H9 (cell line): ENCODE data around the gene COX5A. TPM values are rescaled to one million over a fixed set of nuclear protein-coding genes. Genes with fewer than 3 reads are reported as not detected.
A peak's percentile ranks its signal among the peaks of the same experiment; 100 is the strongest.

ENCODE experiments used
- DNase-seq: peaks from one replicate; pipeline ENCODE4 v3.0.0-alpha.2; 2017
- H2AFZ ChIP-seq: one replicate; pipeline ENCODE4 v1.6.1; 2013; ENCODE audit warnings: mild to moderate bottlenecking, low read length, control low read depth, moderate library complexity
- H2AK5ac ChIP-seq: 2 replicates; pipeline ENCODE4 v1.6.1; 2013; ENCODE audit warnings: low read length, control low read depth, mixed read lengths; ENCODE audit not compliant: insufficient read length
- H2BK120ac ChIP-seq: one replicate; pipeline ENCODE4 v1.6.1; 2013; ENCODE audit warnings: low read depth, mild to moderate bottlenecking, low read length, control low read depth, inconsistent platforms; ENCODE audit not compliant: poor library complexity, severe bottlenecking
- H2BK12ac ChIP-seq: 2 replicates; pipeline ENCODE4 v1.6.1; 2013; ENCODE audit warnings: low read length, control low read depth, mixed read lengths, low read depth; ENCODE audit not compliant: insufficient read length
- H2BK15ac ChIP-seq: 2 replicates; pipeline ENCODE4 v1.6.1; 2013; ENCODE audit warnings: low read depth, low read length, control low read depth
- H2BK20ac ChIP-seq: one replicate; pipeline ENCODE4 v1.6.1; 2013; ENCODE audit warnings: low read depth, mild to moderate bottlenecking, low read length, control low read depth, inconsistent platforms; ENCODE audit not compliant: poor library complexity, severe bottlenecking
- H2BK5ac ChIP-seq: 2 replicates; pipeline ENCODE4 v1.6.1; 2013; ENCODE audit warnings: low read length, control low read depth, mixed read lengths; ENCODE audit not compliant: insufficient read length
- H3K14ac ChIP-seq: 2 replicates; pipeline ENCODE4 v1.6.1; 2013; ENCODE audit warnings: low read length, control low read depth; ENCODE audit not compliant: insufficient read depth
- H3K18ac ChIP-seq: 2 replicates; pipeline ENCODE4 v1.6.1; 2013; ENCODE audit warnings: low read depth, mild to moderate bottlenecking, mixed read lengths, low read length, control low read depth; ENCODE audit not compliant: insufficient read length
- H3K23ac ChIP-seq: 2 replicates; pipeline ENCODE4 v1.6.1; 2013; ENCODE audit warnings: low read length, control low read depth, mixed read lengths, low read depth; ENCODE audit not compliant: insufficient read length
- H3K23me2 ChIP-seq: 2 replicates; pipeline ENCODE4 v1.6.1; 2013; ENCODE audit warnings: low read depth, mild to moderate bottlenecking, mixed read lengths, low read length, control low read depth; ENCODE audit not compliant: insufficient read length, poor library complexity, severe bottlenecking
- H3K27ac ChIP-seq: 2 replicates; pipeline ENCODE4 v1.5.1; 2013; ENCODE audit warnings: low read length, control low read depth, mixed read lengths, low read depth; ENCODE audit not compliant: insufficient read length
- H3K27me3 ChIP-seq: 2 replicates; pipeline ENCODE4 v1.6.1; 2013; ENCODE audit warnings: low read length, control low read depth, inconsistent platforms; ENCODE audit not compliant: insufficient read depth
- H3K4ac ChIP-seq: 2 replicates; pipeline ENCODE4 v1.6.1; 2013; ENCODE audit warnings: low read depth, mild to moderate bottlenecking, control low read depth, inconsistent platforms, low read length, moderate library complexity
- H3K4me1 ChIP-seq: 2 replicates; pipeline ENCODE4 v1.6.1; 2013; ENCODE audit warnings: low read length, control low read depth, inconsistent platforms; ENCODE audit not compliant: insufficient read depth
- H3K4me2 ChIP-seq: 2 replicates; pipeline ENCODE4 v1.6.1; 2013; ENCODE audit warnings: low read length, control low read depth, mixed read lengths; ENCODE audit not compliant: insufficient read length, insufficient read depth
- H3K56ac ChIP-seq: 2 replicates; pipeline ENCODE4 v1.6.1; 2013; ENCODE audit warnings: low read depth, mild to moderate bottlenecking, mixed read lengths, low read length, control low read depth; ENCODE audit not compliant: insufficient read length
- H3K79me1 ChIP-seq: 2 replicates; pipeline ENCODE4 v1.6.1; 2013; ENCODE audit warnings: low read depth, mild to moderate bottlenecking, moderate library complexity, low read length, control low read depth, inconsistent platforms; ENCODE audit not compliant: insufficient read depth, poor library complexity, severe bottlenecking
- H3K79me2 ChIP-seq: 2 replicates; pipeline ENCODE4 v1.6.1; 2013; ENCODE audit warnings: low read length, control low read depth, inconsistent platforms; ENCODE audit not compliant: insufficient read depth
- H3K9ac ChIP-seq: 2 replicates; pipeline ENCODE4 v1.6.1; 2013; ENCODE audit warnings: low read length, control low read depth, mixed read lengths; ENCODE audit not compliant: insufficient read length; ENCODE audit errors: extremely low read depth
- H3K9me3 ChIP-seq: one replicate; pipeline ENCODE4 v1.6.1; 2013; ENCODE audit warnings: low read depth, low read length, inconsistent platforms; ENCODE audit not compliant: control insufficient read depth
- H3T11ph ChIP-seq: one replicate; pipeline ENCODE4 v1.6.1; 2013; ENCODE audit warnings: mild to moderate bottlenecking, low read length, control low read depth, inconsistent platforms
- H4K20me1 ChIP-seq: one replicate; pipeline ENCODE4 v1.6.1; 2013; ENCODE audit not compliant: control insufficient read depth, insufficient read length, insufficient read depth
- H4K5ac ChIP-seq: 2 replicates; pipeline ENCODE4 v1.6.1; 2013; ENCODE audit warnings: low read depth, mild to moderate bottlenecking, mixed read lengths, low read length, control low read depth; ENCODE audit not compliant: insufficient read length
- H4K8ac ChIP-seq: replicated peaks from 2 replicates; pipeline ENCODE4 v1.6.1; 2013; ENCODE audit warnings: low read length, control low read depth, mixed read lengths, low read depth; ENCODE audit not compliant: insufficient read length
- H4K91ac ChIP-seq: 2 replicates; pipeline ENCODE4 v1.6.1; 2013; ENCODE audit warnings: low read depth, mild to moderate bottlenecking, moderate library complexity, mixed read lengths, low read length, control low read depth; ENCODE audit not compliant: insufficient read length
- H3K27ac Mint-ChIP-seq, 3 experiments: 2 replicates in 2 of 3; 3 replicates in 1 of 3; pipeline ENCODE4 v1.8.0; 2020 to 2021; ENCODE audit warnings: mixed read lengths in 3 of 3, mild to moderate bottlenecking in 1 of 3, moderate library complexity in 1 of 3
- H3K27me3 Mint-ChIP-seq: 2 replicates; pipeline ENCODE4 v1.8.0; 2021; ENCODE audit warnings: low read depth, mild to moderate bottlenecking, moderate library complexity, mixed read lengths
- H3K36me3 Mint-ChIP-seq, 3 experiments: 2 replicates in 2 of 3; 3 replicates in 1 of 3; pipeline ENCODE4 v1.8.0; 2020 to 2021; ENCODE audit warnings: low read depth in 3 of 3, mixed read lengths in 3 of 3; ENCODE audit not compliant: insufficient read depth in 1 of 3
- H3K4me1 Mint-ChIP-seq, 2 experiments: 2 replicates each; pipeline ENCODE4 v1.8.0; 2020; ENCODE audit warnings: mixed read lengths in 2 of 2
- H3K4me3 Mint-ChIP-seq, 2 experiments: 2 replicates in 1 of 2; 3 replicates in 1 of 2; pipeline ENCODE4 v1.8.0; 2020 to 2021; ENCODE audit warnings: mild to moderate bottlenecking in 2 of 2, mixed read lengths in 2 of 2, moderate library complexity in 1 of 2
- H3K9me3 Mint-ChIP-seq, 2 experiments: 2 replicates in 1 of 2; 3 replicates in 1 of 2; pipeline ENCODE4 v1.8.0; 2020; ENCODE audit warnings: mild to moderate bottlenecking in 2 of 2, mixed read lengths in 2 of 2, moderate library complexity in 1 of 2
- WGBS: extraction: QIAGEN DNeasy Blood & Tissue Kit; methylation state at CpG from one replicate; pipeline ENCODE4 v1.1.7; 2013; ENCODE audit warnings: missing lambda C conversion rate, low lambda C conversion rate, mixed read lengths; ENCODE audit not compliant: insufficient read length; ENCODE audit errors: extremely low coverage; 5-methylcytosine and 5-hydroxymethylcytosine counted together
- total RNA-seq: library from RNA; stranded (reverse); gene quantifications from 2 replicates; pipeline ENCODE4 v1.2.1, GENCODE V29; 2021
- TF ChIP-seq, protein P1 (sequence below): fragments of 200-600 bp; sonication (generic); conservative IDR thresholded peaks from 3 replicates; pipeline ENCODE4 v1.8.0; 2021; ENCODE audit warnings: antibody characterized with exemption, mild to moderate bottlenecking

The COX5A gene
- total RNA-seq, 1 experiment from 2014 or later = 331 TPM

DNA sequence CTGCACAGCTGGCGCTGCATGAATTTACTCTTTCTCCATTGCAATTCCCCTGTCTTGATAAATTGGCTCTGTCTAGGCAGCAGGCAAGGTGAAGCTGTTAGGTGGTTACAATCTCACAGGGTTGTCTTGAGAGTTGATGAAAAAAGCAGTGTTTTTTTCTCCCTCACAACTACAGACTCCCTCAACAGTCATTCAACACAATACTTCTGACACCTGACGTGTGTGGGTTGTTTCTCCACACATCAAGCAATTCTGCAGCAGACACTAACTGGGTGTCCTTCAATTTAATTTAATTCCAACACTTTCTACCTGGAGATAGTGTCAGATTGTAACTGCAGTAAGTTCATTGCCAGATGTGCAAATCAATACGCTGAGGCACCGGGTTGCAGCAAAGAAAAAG, 59.6 kb downstream of the COX5A start:
- no peaks in the 10 kb centered on the region for H3K4me1 ChIP-seq
- H3K23me2 ChIP-seq = peaks cover 6% of the 10 kb centered on the region
- H3K18ac ChIP-seq = no peak overlapping the region
- TF ChIP-seq, protein P1, sequence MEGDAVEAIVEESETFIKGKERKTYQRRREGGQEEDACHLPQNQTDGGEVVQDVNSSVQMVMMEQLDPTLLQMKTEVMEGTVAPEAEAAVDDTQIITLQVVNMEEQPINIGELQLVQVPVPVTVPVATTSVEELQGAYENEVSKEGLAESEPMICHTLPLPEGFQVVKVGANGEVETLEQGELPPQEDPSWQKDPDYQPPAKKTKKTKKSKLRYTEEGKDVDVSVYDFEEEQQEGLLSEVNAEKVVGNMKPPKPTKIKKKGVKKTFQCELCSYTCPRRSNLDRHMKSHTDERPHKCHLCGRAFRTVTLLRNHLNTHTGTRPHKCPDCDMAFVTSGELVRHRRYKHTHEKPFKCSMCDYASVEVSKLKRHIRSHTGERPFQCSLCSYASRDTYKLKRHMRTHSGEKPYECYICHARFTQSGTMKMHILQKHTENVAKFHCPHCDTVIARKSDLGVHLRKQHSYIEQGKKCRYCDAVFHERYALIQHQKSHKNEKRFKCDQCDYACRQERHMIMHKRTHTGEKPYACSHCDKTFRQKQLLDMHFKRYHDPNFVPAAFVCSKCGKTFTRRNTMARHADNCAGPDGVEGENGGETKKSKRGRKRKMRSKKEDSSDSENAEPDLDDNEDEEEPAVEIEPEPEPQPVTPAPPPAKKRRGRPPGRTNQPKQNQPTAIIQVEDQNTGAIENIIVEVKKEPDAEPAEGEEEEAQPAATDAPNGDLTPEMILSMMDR = no peak
- no peak overlapping the region for H2AFZ ChIP-seq
- H4K20me1 ChIP-seq = no peaks in the 10 kb centered on the region
- no peaks in the 10 kb centered on the region for H3K27me3 ChIP-seq
- H4K5ac ChIP-seq = no peak overlapping the region
- peaks cover 0 to 5% of the 10 kb centered on the region in 2 experiments; a peak in 1 of 4 replicates for H3K4me1 Mint-ChIP-seq
- no peak overlapping the region for H2BK5ac ChIP-seq
- H3K9me3 ChIP-seq = peaks cover 11% of the 10 kb centered on the region
- H3K27ac ChIP-seq = no peak overlapping the region
- H3K27ac Mint-ChIP-seq = 0 out of 7 replicates have a peak overlapping the region, but pooled peaks of 1 of the 3 experiments have one; percentile 28
- H4K91ac ChIP-seq = no peak overlapping the region
- no peaks in the 10 kb centered on the region for H3K79me2 ChIP-seq
- no peaks in the 10 kb centered on the region for H3K79me1 ChIP-seq
- H2BK12ac ChIP-seq = no peak overlapping the region
- no CpG with 5 or more reads among the region's 4 CpGs for WGBS
- H3K4me2 ChIP-seq = no peak overlapping the region
- H3T11ph ChIP-seq = no peak overlapping the region
- no peak overlapping the region for H4K8ac ChIP-seq
- no peak overlapping the region for H2BK20ac ChIP-seq
- no peak overlapping the region for H2AK5ac ChIP-seq
- H3K9me3 Mint-ChIP-seq = peaks cover 6 to 9% of the 10 kb centered on the region in 2 experiments; a peak in 4 of 5 replicates
- no peak overlapping the region for H3K9ac ChIP-seq
- no peak overlapping the region for H2BK15ac ChIP-seq
- H3K27me3 Mint-ChIP-seq = peaks cover 5% of the 10 kb centered on the region; the same call in 1 of the 2 replicates
- no peak overlapping the region for H3K56ac ChIP-seq
- H3K14ac ChIP-seq = no peak overlapping the region
- DNase-seq = no peak
- no peak overlapping the region for H3K4ac ChIP-seq
- H3K36me3 Mint-ChIP-seq = peaks cover 0 to 8% (median 6%) of the 10 kb centered on the region in 3 experiments; a peak in 4 of 7 replicates
- no peak overlapping the region for H3K4me3 Mint-ChIP-seq
- H2BK120ac ChIP-seq = no peak overlapping the region
- H3K23ac ChIP-seq = no peak overlapping the region
